Cerebellar cortex (tissue), 1 donor: ENCODE results near the gene COL10A1.

Experiments
- DNase-seq: peaks from one replicate; pipeline ENCODE4 v3.0.0-alpha.2; 2015; ENCODE audit warnings: low spot score

COL10A1 gene

GRCh38 chr6:116126032-116126431 is at the start of gene COL10A1:
Gene COL10A1 (minus strand): TSS chr6:116126132. CDS start chr6:116125492, 640 bp downstream.
- DNase-seq: no peak

DNA sequence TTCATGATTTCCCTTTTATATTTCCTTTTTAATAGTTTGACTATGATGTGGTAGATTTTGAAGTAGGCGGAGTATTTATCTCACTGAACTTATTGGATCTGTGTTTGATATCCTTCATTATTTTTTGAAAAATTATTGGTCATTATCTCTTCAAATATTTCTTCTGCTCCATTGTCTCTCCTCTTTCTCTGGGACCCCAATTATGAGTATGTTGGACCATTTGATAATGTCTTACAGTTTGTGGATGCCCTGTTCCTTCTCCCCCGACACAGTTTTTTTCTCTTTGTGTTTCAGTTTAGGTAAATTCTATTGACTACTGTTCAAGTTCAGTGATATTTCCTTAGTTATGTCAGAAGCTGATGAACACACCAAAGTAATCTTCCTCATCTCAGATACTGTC is 49.4 kb upstream of the COL10A1 start:
- DNase-seq: no peak

GRCh38 chr6:116173928-116174327 is 48.0 kb upstream of the COL10A1 start:
- DNase-seq: no peak

DNA sequence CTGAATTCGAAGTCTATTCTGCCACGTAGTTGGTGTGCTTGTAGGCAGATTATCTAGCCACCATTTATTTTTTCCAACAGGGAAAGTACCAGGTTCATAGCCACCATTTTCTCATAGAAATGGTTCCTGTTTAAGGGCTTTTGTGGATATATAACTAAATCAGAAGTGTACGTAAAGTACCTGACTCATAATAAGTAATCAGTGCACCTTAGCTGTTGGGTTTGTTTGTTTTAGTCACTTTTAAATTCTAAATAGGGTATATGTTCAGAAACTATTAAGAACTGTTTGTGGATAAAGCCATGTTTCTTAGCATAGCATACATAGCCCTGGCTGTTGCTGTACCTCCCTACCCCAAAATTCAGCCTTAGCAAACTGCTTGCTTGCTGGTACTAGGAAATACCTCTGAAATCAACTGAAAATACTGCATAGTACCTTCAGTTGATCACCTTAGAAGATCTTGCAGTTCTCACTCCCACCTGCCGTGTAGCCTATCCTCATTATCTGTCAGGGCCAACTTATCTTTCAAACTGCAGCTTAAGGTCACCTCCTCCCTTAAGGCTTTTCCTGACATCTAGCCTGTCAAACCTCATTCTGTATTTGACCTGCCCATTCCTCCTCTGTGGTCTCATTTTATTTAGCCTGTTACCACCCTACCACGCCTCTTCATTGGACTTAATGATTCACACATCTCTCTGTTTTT is 44.6 kb upstream of the COL10A1 start:
- no peak for DNase-seq

- no peak for DNase-seq
Measured at GRCh38 chr6:116169880-116170279, 43.9 kb upstream of the COL10A1 start.

GRCh38 chr6:116168148-116168547 is 42.2 kb upstream of the COL10A1 start:
- no peak for DNase-seq

DNA sequence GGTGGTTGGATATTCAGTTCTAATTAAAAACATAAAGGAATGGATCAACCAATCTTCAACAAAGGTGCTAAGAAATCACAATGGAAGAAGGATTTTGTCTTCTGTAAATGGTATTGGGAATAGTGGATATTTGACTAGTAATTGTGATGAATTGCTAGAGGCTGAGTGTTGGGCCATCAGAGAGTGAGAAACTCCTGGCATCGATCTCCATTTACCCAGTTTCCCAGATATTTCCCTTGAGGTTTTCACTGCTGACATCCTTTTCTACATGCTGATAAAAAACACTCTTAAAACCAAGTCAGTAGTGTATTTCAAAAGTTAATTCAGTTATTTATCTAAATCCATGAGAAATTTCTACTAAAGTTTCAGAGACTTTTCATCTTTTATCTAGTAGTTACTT is 40.4 kb upstream of the COL10A1 start:
- DNase-seq: no peak

GRCh38 chr6:116165596-116165995 is 39.7 kb upstream of the COL10A1 start:
- no peak for DNase-seq

- DNase-seq: no peak
Measured at GRCh38 chr6:116159782-116160524, 34.0 kb upstream of the COL10A1 start.

DNA sequence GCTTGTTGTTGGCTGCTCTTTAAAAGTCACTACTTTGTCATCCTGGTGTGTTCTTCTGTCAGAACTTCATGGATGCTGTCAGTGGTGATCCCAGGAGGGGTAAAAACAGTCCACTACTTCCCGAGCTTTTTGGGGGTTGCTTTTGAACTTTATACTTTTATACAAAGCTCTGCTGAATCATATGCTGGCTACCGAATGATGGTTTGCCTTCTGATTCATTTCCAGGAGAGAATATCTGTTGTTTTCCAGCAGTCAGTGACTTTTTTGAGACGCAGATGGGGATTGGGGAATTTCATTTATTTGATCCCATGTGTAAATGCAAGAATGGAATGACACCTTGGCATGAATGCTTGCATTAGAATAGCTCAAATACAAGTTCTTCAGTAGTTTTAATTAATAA is 32.7 kb upstream of the COL10A1 start:
- no peak for DNase-seq

- no peak for DNase-seq
Measured at GRCh38 chr6:116157391-116157790, 31.5 kb upstream of the COL10A1 start.

DNA sequence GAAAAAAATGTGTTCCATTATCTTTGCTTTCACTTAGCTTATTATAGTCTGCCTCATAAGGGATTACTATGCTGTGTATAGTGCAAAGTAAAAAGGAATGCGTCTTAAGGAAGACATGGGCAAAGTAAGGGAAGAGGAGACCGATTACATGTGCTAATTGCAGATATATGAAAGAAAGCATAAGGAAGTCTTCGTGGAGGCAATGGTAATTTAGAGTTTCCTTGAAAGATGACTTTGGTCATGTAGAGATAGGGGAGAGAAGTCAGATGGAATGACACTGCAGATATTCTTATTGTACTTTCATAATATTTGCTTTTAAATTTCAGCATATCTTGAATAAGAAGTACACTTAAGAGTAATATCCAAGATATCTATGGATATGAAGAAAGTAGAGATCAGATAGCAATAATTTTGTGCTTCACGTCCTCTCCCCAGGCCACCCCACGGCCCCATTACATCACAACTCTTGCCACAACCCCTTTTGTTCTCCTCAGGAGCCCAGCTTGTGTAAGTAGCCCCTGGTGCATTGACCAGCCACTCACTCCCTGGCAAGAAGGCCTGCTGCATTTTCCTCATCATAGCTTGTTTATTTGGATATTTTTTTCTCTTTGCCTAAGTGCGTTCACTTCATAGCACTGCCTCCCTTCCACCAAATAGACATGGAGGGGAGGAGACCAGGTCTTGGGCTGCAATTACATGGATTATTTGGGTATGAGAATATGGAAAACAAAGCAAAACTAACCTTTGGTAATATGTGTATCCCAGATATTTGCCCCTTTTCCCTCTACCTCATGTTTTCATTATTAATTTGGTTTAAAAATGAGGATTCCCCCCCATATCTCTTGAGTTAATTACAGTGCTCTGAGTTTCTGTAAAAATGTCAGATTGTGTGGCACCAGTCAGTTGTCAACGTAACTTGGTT is 30.7 kb upstream of the COL10A1 start:
- no peak for DNase-seq

DNA sequence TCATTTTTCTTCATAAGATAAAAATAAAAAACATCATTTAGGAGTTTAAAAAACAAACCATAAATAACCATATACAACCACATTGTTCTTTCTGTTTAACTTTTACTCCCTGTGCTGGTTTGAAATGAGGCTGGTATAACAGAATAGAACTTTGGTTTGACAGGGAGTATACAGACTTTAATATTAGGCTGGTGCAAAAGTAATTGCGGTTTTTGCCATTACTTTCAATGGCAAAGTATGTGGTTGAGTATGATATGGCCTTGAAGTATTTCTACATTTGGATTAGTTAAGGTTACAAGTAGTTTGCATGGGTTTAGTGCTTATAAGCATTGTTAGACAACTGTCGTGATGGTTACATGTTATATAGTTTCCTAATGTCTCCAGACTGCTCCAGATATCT is 29.0 kb upstream of the COL10A1 start:
- DNase-seq: no peak

DNA sequence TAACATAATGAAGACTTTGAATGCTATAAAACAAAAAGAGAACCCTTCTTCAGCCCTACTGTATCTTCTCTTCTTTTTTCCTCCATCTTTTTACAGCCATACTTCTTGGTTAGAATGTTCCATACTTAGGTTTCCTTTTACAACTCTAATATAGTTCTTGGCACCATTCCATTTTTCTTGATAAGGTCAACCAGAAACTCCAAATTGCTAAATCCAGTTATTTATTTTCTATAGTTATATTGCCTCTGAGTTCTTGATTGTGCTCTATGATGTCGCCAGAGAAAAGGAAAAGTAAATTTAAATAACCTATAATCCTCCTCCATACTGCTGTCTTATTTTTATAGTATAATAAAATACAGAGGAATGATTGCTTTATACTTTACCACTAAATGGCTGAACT is 26.7 kb upstream of the COL10A1 start:
- DNase-seq: no peak

GRCh38 chr6:116145803-116146675 is 20.1 kb upstream of the COL10A1 start:
- DNase-seq: no peak

GRCh38 chr6:116144605-116145004 is 18.7 kb upstream of the COL10A1 start:
- DNase-seq: no peak

GRCh38 chr6:116139917-116140316 is 14.0 kb upstream of the COL10A1 start:
- DNase-seq: peak; percentile 10

DNA sequence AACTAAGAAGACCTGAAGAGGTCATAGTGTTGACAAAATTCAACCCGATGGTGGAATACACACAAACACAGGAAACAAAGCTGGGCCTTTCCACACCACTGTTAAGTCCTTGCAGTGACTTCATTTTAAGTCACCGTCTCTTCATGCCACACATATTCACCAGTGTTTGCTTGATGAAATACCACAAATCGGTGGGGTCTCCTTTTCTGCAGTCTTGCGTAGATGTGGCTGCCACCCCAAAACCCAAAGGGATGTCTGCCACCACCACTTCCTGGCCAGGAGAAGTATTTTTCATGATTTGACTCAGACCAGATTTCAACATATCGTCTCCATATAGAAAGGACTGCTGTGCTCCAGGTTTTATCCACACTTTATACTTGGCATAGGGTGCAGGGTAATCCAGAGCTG is 11.0 kb upstream of the COL10A1 start:
- no peak for DNase-seq

DNA sequence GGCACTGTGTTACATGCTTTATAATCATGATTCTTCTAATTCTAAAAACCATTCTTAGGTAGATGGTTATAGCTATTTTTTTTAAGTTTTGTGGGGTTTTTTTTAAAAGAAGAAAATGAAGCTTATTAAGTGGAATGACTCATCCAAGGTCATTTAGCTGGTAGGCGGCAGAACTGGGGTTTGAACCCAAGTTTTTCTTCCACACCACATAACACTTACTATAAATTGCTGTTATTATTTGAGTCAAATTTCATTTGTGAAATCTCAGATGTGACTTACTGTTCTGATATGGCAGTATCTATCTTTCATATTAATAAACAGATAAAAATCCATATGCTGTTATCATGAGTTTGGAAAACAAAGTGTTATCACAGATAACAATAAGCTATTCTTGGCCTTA is 10.4 kb upstream of the COL10A1 start:
- DNase-seq: no peak

GRCh38 chr6:116133453-116133852 is 7.5 kb upstream of the COL10A1 start:
- DNase-seq: no peak

- DNase-seq: no peak
Measured at GRCh38 chr6:116127771-116128493, 2.0 kb upstream of the COL10A1 start.
